AG20443 (cell line): ENCODE data around the gene KRTAP5-8.
"Not testable (repeated sequence)": the region's sequence is repeated elsewhere in the genome, so short reads cannot be mapped to it uniquely, and the experiment has no call there.

Source experiments
- DNase-seq: peaks from one replicate; pipeline ENCODE4 v3.0.0; 2012; ENCODE audit warnings: low spot score, mixed read lengths

The KRTAP5-8 gene

DNA sequence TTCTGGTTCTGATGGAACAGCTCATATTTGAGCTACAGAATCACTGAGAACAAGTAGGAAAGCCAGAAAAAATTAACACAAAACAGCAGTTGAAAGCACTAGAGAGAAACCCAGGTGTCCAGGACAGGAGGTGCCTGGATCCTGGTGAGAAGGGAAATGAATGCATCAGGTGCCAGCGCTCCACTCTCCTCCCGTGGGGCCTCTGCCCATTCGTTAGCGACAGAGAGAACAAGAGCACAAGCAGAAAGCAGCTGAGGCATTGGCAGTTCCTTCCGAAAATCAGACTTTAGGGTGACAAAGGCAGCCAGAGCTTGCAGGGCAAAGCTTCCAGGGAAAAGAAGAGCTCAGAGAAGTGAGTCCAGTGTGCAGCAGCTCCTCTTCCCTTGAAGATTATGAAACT lies 30.7 kb upstream of the KRTAP5-8 start:
- no peak for DNase-seq

DNA sequence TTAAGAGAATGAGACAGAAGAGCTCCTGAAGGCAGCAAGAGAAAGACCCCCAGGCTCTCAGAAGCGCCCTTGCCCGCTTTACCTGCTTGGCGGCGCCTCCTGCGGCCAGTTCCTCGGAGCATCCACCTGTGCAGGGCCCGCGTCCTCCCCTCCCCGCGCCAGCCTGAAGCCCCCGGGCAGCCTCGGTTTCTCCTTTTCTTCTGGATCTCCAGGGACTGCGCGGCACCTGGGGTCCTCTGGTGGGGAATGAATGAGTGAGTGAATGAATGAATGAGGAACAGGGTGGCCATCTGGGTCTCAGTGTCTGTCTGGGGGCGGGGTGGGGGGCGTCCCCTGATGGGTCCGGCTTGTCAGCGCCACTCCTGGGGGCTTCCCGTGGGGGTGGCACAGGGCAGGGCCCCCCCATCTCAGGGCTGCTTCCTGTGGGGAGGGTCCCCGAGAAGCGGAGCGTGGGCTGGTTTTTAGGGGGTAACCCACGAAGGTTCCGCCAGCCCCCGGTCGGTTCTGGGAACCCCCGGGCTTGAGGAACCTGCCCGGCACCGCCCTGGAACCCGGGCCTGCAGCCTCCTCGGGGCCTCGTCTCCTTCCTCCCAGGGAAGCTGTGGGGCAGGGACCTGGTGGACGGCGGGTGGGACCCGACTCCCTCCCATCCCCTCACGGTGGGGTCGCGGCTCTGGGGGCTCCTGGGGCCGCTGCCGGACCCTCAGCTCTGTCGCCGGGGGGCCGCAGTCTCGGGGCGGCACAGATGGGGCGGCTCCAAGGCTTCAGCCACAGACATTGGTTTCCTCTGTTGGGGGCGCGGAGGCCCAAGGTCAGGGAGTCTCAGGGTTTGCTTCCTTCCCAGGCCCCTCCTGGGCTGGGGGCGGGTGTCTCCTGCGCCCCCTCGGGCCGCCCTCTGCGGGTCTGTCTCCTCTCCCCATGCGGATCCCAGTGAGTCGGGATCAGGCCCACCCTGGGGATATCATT lies 19.0 kb upstream of the KRTAP5-8 start:
- DNase-seq: no peak

DNA sequence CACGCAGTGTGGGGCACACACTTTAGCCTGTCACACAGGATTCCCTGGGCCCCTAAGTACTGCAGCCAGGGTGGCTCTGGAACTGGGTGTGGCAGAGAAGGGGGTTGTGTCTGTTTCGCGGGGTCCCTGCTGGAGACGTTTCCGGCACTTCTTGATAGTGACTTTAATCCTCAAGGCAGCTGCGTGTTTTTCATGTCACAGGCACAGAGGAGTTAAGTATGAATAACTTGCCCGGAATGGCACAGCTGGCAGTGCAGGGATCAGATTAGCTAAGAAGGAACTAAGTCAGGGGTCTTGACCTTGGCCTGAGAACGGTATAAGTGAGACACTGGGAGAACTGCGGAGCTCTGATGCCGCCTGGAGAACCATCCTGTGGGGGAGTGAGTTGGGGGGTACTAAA lies 18.3 kb upstream of the KRTAP5-8 start:
- no peak for DNase-seq

DNA sequence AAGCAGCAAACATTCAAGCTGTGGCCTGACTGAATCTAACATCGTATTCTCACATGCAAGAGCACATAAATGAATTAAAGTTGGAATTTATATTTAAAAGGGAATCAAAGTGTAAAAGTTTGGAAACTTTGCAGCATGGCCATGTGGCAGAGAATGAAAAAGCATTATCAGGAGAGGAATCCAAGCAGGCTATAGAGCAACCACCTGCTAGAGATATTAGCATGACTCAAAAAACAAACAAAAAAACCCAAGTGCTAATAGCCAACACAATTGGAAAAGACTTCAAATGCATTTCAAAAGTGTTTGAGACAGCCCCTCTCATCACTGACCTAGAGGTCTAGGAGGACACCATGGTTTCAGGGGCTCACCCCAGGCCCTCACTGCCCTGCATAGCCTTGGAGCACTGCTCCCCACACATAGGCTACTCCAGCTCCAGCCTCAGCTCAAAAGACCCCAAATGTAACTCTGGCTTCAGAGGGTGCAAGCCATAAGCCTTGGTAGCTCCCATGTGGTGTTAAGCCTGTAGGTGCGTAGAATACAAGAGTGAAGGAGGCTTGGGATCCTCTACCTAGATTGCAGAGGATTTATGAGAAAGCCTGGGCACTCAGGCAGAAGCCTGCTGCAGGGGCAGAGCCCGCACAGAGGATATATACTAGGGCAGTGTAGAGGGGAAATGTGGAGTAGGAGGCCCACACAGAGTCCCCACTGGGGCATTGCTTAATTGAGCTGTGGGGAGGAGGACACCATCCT lies 12.5 kb upstream of the KRTAP5-8 start:
- no peak for DNase-seq

DNA sequence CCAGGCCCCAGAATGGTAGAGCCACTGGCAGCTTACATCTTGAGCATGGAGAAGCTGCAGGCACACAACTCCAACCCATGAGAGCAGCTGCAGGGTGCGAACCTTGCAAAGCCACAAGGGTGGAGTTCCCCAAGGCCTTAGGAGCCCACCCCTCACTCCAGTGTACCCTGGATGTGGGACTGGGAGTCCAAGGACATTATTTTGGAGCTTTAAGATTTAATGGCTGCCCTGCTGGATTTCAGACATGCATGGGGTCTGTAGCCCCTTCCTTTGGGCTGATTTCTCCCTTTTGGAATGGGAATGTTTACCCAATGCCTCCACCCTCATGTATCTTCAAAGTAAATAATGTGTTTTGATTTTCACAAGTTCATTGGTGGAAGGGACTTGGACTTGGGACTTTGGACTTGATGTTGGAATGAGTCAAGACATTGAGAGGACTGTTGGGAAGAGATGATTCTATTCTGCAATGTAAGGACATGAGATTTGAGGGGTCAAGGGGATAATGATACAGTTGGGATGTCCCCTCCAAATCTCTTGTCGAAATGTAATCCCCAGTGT lies 11.8 kb upstream of the KRTAP5-8 start:
- DNase-seq: no peak

DNA sequence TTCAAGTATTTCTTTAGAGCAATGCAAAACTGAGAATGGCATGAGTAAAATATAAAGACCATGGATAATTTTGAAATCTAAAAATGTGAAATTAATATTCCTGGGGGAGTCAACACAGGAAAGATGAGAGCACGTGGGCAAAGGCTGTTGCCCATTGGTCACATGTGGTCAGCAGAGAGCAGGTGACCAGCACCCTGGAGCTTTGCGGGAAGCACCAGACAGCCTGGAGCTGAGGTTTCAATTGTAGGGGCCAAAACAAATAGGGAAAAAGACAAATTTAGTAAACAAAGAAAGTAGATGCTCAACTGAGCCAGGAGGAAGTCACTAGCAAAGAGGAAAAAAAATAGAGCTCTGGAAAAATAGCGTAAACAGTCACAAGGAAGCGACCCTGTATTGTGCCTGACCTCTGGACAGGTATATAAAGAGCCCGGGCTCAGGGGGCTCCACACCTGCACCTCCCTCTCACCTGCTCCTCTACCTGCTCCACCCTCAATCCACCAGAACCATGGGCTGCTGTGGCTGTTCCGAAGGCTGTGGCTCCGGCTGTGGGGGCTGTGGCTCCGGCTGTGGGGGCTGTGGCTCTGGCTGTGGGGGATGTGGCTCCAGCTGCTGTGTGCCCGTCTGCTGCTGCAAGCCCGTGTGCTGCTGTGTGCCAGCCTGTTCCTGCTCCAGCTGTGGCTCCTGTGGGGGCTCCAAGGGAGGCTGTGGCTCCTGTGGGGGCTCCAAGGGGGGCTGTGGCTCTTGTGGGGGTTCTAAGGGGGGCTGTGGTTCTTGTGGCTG lies 10.8 kb upstream of the KRTAP5-8 start, which contains the start of gene KRTAP5-7:
KRTAP5-7 (plus strand) TSS at position 472 of the 780 bp plus-strand sequence; CDS start at position 506, 34 bp downstream.
- not testable (repeated sequence) for DNase-seq

DNA sequence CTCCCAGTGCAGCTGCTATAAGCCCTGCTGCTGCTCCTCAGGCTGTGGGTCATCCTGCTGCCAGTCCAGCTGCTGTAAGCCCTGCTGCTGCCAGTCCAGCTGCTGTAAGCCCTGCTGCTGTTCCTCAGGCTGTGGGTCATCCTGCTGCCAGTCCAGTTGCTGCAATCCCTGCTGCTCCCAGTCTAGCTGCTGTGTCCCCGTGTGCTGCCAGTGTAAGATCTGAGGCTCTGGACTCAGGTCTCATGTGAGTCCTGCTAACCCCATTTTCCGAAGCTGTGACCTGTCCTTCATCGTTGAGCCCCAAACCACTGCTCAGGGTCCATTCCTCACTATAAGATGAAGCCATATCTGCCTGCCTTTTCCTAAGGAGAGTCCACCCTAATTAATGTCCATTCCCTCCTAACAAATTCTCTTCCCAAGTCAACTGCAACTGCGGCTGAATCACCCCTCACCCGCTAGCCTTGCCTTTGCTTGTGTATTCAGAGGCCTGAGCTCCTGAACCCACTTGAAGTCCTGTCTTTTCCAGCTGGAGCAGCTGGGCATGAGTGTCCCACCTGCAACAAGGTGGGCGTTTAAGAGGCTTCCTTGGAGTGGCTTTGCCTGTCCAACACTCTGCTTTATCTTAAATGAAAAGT lies 10.1 kb upstream of the KRTAP5-8 start:
- no peak for DNase-seq

DNA sequence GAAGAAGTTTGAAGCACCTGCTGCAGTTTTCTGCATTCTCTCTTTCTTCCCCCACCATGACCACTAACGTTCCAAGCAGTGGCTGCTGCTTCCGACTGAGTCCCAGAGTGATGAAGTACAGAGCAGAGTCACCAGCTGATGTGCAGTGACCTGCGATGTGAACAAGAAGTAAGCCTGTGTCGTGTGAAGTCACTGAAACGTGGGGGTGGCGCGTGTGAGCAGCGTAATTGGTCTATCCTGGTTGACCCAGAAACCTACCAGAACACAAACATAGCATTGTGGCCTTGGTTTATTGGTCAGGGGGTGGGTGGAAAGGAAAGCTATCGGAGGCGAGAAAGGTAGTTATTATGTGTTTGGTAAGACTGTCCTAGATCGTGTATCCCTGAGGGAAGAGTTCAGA lies 7.2 kb upstream of the KRTAP5-8 start:
- DNase-seq: no peak

DNA sequence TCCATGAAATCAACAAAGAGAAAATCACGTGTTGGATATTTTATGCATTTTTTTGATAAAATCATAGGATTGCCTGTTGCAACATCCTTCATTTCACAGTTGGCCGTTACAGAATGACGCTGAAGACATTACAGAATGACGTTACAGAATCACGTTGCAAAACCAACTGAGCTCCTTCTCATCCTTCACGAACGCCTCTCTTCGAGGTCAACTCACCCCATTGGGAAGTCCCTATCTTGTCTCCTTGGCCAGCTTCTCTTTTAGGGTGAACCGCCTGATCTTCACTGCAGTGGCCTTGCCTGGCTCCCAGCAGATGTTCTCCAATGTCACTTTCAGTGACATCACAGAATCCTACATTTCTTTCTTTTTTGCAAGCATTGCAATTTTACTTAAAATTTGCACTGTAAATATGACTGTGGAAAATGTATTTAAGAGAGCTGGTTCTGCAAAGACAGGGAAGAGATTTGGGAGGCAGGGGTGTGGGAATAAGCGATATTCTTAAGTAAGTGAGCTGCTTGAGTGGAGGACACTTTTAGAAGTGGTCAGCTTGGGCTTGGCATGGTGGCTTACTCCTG lies 5.7 kb upstream of the KRTAP5-8 start:
- DNase-seq: no peak

DNA sequence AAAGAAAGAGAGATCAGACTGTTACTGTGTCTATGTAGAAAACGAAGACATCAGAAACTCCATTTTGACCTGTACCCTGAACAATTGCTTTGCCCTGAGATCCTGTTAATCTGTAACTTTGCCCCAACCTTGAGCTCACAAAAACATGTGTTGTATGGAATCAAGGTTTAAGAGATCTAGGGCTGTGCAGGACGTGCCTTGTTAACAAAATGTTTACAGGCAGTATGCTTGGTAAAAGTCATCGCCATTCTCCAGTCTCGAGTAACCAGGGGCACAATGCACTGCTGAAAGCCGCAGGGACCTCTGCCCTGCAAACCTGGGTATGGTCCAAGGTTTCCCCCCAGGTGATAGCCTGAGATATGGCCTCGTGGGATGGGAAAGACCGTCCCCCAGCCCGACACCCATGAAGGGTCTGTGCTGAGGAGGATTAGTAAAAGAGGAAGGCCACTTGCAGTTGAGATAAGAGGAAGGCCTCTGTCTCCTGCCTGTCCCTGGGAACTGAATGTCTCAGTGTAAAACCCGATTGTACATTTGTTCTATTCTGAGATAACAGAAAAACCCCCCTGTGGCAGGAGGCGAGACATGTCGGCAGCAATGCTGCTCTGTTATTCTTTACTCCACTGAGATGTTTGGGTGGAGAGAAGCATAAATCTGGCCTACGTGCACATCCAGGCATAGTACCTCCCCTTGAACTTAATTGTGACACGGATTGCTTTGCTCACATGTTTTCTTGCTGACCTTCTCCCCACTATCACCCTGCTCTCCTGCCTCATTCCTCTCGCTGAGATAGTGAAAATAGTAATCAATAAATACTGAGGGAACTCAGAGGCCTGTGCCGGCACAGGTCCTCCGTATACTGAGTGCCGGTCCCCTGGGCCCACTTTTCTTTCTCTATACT lies 2.9 kb upstream of the KRTAP5-8 start:
- not testable (repeated sequence) for DNase-seq

DNA sequence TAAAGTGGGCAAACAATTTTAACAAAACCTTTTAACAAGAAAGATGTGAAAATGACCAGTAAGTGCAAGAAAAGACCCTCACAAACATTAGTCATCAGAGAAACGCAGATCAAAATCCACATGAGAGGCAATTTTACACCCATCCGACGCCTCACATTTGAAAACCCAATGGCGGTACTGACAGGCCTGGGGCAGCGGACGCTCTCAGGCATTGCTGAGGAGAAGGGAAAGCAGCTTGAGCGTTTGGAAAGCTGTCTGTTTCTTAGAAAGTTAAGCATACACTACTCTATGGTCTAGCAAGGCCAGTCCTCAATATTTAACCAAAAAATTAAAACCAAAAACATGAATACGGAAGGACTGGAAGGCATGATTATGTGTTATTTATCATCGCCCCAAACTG lies 2.0 kb upstream of the KRTAP5-8 start:
- DNase-seq: no peak

DNA sequence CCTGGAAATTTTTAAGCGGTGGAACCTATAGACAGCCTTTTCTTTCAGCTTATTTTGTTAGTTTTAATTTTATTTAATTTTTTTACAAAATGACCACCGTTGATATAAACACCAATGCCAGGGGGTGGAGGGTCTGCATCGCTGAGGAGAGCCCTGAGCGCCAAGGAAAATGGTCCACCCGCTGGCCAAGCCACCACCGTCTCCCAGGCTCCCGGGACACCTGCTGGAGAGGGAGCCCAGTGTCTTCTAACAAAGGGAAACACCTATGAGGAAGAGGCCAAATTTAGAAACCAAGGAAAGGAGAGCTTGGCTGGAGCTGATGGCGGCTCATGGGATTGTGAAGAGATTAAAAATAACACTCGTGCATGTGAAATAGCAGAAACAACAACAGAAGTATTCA lies 288 bp upstream of the KRTAP5-8 start:
- no peak for DNase-seq

DNA sequence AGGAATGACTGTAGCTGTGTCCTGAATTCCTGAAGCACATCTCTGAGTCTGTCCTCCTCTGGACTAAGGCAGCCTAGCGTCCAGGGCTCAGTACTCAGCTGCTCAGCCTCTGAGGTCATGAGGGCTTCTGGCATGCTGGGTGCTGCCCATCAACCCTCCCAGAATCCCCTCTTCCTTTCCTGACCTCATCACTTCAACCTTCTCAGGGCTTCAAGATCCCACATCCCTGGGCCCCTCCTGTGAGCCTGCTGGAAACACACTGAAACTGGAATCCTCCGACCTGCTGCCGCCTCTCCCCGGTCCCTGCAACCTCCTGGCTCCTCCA lies 803 bp downstream of the KRTAP5-8 start:
- DNase-seq: no peak

DNA sequence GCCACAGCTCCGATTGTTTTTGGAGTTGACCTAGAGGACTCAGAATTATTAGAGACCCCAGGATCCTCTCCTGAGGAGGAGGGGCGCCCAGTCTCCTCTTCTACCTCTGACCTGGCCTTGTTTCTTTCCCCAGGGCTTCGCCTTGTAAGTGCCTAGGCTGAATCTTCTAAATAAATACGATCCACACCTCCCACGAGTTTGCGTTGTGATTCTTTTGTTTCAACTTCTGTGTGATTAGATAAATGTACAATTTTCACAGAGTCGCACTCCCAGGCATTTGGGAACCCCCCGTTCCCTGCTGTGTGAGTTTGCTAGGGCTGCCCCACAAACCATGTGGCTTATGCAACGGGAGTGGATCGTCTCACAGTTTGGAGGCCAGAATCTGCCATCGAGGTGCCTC lies 1.2 kb downstream of the KRTAP5-8 start:
- no peak for DNase-seq

DNA sequence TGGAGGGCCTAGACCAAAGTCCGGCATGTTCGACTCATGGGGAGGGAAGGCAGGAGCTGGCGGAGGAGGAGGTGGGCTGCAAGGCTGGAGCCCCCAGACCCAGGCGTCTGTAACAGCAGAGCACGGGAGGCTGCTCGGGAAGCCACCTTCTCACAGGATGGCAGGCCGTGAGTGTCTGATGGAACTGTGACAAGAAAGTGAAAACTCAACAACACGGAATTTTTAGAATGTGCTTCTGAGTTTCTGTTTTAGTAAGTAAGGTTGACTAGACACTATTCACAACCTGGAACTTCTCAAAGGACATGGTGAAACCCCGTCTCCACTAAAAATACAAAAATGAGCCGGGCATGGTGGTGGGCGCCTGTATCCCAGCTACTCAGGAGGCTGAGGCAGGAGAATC lies 2.1 kb downstream of the KRTAP5-8 start:
- not testable (repeated sequence) for DNase-seq

DNA sequence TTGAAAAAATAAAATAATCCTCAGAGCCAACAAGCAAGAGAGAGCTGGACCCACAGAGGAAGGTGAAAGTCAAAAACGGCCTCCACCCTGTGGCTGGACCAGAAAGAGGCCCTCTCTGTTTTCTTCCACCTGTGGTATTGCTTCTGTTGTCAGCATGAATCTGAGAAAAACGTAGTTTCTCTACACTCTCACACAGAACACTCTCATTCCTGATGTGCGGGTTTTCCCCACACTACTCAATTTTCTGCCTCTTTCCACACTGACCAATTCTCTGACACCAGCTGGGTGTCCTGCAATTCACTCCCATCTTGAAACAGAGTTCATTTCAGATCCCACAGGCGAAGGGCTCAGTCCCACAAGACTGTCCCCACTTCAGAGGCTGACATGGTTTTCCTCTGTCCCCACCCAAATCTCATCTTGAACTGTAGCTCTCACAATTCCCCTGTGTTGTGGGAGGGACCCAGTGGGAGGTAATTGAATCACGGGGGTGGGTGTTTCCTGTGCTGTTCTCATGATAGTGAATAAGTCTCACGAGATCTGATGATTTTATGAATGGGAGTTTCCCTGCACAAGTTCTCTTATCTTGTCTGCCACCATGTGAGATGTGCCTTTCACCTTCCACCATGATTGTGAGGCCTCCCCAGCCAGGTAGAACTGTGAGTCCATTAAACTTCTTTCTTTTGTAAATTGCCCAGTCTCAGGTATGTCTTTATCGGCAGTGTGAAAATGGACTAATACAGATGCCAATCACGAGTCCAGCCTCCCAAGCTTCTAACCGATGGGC lies 2.9 kb downstream of the KRTAP5-8 start:
- not testable (repeated sequence) for DNase-seq

DNA sequence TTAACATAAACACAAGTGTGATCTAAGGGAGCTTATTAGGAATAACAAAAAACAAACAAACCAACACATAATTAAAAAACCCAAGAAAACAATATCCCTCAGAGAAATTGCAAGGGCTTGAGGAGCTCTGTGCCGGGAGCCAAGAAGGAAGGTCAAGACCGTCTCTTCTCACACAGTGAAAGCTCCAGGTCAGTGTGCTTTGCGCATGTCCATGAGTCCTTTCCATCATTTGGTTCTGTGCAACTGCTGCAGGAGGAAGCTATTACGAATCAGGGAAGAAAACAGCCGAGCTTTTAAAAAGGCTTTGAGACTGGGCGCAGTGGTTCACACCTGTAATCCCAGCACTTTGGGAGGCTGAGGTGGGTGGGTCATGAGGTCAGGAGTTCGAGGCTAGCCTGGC lies 4.6 kb downstream of the KRTAP5-8 start:
- no peak for DNase-seq

DNA sequence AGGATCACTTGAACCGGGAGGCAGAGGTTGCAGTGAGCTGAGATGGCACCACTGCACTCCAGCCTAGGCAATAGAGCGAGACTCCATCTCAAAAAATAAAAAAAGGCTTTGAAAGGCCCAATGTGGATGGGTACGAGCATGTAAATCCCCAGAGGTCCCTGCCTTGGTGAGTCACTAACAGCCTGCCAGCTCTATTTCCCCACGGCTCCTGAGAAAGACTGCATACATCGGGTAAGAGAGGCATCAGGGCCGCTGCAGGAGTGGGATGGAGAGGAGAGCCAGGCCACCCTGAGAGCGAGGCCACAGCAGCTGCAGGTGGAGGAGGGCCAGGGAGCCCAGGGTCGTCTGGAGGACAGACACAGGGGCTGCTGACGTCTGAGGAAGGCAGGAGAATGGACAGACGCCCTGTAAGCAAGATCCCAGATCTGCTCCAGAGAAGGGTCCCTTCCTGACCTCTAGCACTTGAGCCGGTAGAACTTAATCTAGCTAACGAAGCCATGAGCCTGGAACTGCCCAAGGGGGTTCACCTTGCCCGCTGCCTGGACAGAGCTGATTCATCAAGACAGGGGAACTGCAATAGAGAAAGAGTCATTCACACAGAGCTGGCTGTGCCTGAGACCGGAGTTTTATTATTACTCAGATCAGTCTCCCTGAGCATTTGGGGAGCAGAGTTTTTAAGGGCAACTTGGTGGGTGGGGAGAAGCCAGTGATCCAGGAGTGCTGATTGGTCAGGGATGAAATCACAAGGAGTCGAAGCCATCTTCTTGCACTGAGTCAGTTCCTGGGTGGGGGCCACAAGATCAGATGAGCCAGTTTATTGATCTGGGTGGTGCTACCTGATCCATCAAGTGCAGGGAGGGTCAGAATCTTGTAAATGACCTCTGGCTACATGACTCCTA lies 5.3 kb downstream of the KRTAP5-8 start:
- DNase-seq: no peak
